ENCODE data around the gene RAET1G. TPM values are rescaled to one million over a fixed set of nuclear protein-coding genes. Genes with fewer than 3 reads are reported as not detected.
"Not testable (repeated sequence)": the region's sequence is repeated elsewhere in the genome, so short reads cannot be mapped to it uniquely, and the experiment has no call there.

RAET1G gene
- total RNA-seq, 1 donor from 2014 or later: 0.22 TPM

DNA sequence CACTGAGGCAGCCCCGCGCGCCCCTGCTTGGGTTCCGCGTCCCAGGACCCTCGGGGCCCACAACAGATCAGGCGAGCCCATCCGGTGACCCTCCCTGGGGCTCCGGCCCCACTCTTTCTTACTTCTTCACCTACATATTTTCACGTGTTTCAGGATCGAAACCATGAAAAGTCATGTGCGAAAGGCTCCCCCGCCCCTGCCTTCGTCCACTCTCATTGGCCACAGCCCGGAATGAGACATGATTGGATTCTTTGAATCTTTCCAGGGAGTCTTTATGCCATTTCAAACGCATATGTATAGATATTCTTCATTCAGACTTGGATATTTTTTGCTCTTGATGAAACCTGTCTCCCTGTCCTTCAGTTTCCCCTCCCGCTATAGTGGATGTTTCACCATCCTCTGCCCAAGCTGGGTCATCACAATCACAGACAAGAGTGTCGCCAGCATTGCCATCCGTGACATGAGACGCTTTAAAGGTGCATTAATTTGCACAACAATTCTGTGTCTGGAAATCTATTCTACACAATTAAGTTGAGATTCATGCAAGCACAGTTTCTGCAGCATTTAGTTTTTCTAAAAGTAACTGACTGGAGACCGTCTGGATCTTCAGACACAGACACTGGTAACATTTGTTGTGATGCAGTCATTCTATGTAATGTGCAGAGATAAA is 32.2 kb upstream of the RAET1G start:
- intact Hi-C loops (cut with DNase I); ATAC-seq; DNase-seq (ENCODE audit: missing footprints): not testable (repeated sequence)

DNA sequence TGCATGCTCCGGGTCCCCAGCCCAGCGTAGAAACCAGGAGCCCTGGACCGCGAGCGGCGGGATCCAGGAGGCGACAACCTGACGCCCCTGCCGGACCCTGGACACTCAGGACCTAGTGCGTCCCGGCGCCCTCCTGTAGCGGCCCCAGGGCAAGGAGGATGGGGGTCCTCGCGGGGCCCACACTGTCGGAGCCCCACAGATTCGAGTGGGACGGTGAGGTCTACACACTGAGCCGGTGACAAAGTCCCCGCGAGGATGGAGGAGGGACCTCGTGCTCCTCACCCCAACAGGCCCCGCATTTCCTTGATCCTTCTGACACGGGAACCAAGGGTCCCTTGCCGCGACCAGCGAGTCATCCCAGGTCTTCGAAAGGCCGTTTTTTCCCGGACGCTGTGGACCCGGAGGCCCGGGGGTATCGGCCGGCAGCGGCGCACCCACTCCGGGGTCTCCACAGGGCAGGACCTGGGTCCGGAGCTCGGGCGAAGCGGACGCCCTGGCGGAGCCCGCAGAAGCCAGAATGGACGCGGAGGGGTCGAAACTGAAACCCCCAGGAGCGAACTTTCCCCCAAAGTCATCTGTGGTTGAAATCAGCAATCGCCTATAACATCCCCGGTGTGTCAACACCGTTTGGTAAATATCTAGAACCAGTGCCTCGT is 31.5 kb upstream of the RAET1G start:
- DNase-seq (ENCODE audit: missing footprints); ATAC-seq; intact Hi-C loops (cut with DNase I): not testable (repeated sequence)

DNA sequence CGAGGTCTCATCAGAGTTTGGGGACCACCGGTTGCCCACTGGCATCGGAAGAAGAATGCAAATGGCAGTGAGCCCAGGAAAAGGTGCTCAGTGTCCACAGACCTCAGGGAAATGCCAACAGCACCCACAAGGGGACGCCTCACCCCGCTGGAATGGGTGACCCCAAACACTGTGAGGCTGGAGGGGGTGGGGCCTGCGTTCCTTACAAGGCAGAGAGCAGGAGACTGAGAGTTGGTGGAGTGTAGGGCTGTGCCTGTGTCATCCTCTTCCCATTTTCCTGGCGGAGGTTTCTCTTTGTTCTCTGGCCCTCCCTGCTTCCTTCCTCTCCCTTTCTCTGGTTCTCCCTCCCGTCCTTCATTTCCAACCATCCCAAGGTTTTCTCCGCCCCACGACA is 31.0 kb upstream of the RAET1G start:
- ATAC-seq; intact Hi-C loops (cut with DNase I): not testable (repeated sequence)

DNA sequence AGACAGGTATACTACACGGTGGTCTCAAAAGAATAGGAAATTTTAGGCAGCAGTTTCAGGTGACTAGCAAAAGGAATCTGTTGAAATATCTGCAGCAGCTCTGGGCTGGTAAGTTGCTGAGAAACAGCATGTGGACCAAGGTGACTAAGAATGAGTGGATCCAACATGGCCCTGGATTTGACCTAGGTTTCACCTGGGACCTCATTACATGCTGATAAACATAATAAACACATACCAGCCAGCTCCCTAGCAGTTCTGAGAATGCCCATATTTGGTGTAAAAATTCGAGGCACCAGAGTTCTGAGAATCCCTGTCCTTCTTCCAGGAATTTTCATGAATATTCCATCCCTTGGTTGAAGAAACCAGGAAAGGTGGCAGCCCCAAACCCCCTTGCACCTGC is 30.5 kb upstream of the RAET1G start:
- intact Hi-C loops (cut with DNase I); ATAC-seq; DNase-seq (ENCODE audit: missing footprints): not testable (repeated sequence)

More for the DNA sequence above, 31.0 kb upstream of the RAET1G start:
- DNase-seq (ENCODE audit: missing footprints): not testable (repeated sequence)

DNA sequence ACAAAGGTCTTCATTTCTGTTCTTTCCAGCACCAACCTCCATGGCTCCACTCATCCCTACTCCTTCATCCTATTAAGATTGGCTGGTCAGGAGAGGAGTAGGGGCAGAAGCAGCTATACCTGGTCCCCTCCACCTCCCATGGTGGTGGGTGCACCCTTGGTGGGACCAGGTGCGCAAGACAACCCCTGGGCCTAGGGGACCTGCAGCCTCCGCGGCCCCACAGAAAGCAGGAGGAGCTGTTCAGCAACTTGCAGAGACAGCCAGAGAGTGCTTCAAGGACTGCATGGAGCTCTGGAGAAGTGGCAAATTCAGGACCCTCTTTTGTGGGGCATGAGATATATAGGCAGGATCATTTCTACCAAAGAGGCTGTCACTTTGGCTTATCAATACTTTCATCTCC is 28.7 kb upstream of the RAET1G start:
- intact Hi-C loops (cut with DNase I): no loop called here
- DNase-seq (ENCODE audit: missing footprints) (no peak), ATAC-seq (no peak)

DNA sequence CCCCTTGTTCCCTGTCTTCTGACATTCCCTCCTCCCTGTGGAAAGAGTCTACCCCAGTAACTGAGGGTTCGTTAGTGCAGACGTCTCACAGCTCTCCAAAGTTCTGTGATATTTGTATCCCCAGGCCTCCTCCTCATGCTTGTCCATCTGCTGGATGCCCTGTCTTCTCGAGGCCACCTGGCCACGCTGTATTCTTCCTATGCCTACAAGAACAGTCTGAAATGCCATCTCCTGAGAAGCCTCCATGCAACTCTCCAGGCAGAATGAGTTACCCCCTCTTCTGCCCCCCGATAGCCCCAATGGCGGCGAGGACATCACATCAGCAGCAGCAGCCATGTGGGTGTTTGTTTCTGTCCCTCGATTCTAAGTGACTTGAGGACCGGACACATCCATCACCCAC is 28.2 kb upstream of the RAET1G start:
- no peak for DNase-seq (ENCODE audit: missing footprints)
- no peak for ATAC-seq
- intact Hi-C loops (cut with DNase I): no loop called here

DNA sequence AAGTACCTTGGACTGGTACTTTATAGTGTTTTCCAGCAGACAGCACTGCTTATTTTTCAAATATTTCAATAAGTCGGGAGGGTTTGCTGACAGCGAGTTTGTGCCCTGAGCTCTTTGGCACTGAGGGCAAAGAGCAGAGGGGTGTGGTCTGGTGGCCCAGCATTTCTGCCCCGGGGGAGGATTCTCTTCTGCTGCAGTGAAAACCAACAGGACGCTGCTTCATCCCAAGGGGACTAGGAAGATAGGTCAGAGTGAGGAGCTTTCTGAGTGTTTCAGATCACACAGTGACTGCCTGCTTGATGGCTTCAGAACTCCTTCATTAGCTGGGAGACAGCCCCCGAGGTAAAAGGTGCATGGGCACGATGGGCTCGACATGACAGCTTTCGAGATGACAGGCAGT is 27.5 kb upstream of the RAET1G start:
- no peak for DNase-seq (ENCODE audit: missing footprints)

DNA sequence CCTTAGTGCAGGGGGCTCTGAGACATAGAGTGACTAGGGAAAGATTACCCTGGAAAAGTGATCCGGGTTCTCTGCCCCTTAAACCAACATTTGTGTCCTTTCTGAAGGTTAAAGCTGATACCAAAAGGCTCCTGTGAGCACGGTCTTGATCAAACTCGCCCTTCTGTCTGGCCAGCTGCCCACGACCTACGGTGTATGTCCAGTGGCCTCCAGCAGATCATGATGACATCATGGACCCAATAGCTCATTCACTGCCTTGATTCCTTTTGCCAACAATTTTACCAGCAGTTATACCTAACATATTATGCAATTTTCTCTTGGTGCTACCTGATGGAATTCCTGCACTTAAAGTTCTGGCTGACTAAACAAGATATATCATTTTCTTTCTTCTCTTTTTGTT is 25.7 kb upstream of the RAET1G start:
- ATAC-seq (no peak), DNase-seq (ENCODE audit: missing footprints) (no peak)
- intact Hi-C loops (cut with DNase I): no loop called here

More for the DNA sequence above, 27.5 kb upstream of the RAET1G start:
- ATAC-seq: no peak
- intact Hi-C loops (cut with DNase I): no loop called here

DNA sequence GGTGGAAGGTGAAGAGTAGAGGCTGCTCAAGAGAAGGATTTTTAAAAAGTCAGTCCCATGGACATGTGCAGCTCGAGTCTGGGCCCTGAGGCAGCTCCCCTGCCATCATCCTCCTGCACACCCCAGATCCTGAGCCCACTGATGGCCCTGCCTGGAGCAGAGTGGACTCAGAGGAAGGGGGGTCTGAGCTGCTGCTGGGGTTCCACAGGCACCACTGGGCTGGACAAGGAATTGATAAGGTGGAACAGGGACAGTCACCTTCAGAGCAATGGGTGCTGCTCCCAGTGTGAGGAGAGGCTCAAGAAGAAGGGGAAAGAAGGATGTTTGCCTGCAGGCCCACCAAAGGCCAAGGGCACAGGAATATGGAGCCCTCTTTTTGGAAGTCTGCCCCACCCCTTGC is 25.1 kb upstream of the RAET1G start:
- no peak for DNase-seq (ENCODE audit: missing footprints)
- intact Hi-C loops (cut with DNase I): no loop called here
- no peak for ATAC-seq

DNA sequence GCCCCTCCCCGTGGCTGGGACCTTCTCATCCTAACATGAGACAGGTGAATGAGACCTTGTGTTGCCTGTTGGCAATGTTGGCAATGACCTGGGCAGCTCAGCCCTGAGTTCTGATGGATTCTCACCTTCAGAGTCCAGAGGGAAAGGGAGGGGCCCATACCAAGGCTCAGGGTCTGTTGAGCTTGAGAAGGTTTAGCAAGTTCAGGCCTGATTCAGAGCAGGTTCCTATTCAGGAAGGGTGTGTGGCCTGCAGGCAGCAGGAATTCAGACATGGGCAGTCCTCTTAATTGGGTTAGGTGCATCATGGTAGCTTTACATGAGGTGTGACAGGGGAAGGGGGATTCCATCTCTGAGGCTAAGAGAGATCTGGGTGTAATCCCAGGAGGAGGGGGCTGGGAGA is 24.6 kb upstream of the RAET1G start:
- ATAC-seq; intact Hi-C loops (cut with DNase I); DNase-seq (ENCODE audit: missing footprints): not testable (repeated sequence)

DNA sequence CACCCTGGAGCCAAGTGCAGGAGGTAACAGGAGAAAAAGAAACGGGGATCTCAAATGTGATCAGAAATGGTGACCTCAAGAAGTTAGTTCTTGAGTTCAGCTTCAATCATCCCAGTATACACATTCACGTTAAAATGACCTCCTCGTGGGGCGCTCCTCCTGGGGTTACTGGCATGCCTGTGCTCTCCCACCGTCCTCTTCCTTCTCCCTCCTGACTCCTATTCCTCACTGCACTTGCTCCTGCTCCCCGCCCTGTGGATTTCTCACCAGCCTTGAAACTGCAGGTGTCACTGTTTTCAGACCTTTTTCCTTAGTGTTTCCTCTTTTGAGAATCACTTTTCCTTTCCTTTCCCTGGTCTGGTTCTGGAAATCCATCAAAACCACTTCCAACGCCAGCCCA is 23.7 kb upstream of the RAET1G start:
- ATAC-seq; DNase-seq (ENCODE audit: missing footprints); intact Hi-C loops (cut with DNase I): not testable (repeated sequence)

DNA sequence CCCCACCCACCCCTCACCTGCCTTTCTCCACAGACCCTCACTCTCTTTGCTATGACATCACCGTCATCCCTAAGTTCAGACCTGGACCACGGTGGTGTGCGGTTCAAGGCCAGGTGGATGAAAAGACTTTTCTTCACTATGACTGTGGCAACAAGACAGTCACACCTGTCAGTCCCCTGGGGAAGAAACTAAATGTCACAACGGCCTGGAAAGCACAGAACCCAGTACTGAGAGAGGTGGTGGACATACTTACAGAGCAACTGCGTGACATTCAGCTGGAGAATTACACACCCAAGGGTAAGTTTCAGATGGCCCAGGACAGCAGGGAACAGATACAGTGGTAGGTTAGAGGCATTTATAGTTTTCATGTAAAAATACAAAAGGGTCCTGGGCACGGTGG is 22.4 kb upstream of the RAET1G start:
- intact Hi-C loops (cut with DNase I); ATAC-seq; DNase-seq (ENCODE audit: missing footprints): not testable (repeated sequence)

DNA sequence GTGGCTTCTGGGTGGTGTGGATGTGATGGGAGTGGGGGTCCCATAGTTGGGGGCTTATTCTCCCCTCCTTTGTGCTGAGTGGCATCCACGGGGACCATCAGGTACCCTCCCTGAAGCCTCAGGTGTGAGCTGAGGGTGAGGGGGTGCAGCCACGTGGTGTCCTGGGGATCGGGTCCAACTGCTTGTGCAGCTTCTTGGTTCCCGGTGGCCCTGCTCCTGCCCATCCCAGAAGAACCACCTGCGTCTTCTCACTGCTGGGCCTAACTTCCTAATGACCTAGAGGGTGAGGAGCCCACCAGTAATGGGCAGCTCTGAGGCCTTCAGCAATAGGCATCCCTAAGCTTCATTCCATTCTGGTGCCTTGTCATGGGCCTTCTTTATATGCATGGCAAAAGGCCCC is 20.4 kb upstream of the RAET1G start:
- ATAC-seq; intact Hi-C loops (cut with DNase I); DNase-seq (ENCODE audit: missing footprints): not testable (repeated sequence)

DNA sequence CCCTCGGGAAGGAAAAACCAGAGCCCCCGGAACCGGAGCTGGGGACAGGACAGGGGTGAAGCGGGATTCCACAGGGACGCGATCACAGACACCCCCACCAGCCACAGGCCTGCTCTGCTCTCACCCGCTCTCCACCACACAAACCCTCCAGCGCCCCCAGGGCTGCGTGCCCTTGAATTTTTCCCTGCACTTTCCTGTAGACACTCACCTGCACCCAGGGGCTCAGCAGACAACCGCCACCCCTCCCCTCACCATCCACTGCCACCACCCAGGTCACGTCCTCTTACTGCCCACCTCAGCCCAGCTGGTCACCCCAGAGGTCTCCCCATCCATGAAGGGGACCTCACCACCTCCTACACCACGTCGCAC is 19.5 kb upstream of the RAET1G start:
- ATAC-seq (no peak), DNase-seq (ENCODE audit: missing footprints) (no peak)

DNA sequence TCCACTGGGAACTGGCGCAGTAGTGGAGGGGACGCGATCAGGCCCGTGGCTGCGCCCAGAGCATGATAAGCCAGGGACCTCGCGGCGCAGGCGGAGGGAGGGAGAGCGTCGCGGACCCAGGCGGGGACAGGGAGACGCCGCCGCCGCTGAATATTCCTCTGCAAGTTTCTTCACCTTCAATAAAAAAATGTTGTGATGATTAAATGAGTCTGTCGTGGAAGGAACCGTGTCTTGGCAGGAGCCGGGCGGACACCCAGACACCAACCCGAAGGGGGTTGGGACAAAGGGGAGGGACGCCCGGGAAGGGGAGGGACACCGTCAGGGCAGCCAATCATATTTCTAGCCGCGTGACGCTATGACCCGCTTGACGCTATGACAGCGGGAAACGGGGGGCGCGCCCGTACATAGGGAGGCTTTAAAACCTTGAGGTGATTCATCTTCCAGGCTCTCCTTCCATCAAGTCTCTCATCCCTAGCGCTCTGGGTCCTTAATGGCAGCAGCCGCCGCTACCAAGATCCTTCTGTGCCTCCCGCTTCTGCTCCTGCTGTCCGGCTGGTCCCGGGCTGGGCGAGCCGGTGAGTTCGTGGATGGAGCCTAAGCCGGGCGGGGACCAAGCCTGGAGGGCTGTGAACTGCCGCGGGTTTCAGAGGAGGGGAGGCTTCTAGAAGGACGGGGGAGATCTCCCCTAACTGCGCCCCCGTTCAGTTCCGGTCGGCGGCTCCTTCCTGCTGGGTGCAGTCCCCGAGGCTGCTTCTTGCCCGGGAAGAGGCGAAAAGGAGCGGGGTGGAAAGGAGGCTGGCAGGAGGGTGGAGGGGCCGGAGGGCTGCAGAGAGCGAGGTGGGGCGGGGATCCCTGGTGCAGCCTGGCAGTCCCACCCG is 18.9 kb upstream of the RAET1G start, which contains the start of gene ULBP2:
TSS of gene ULBP2 (plus strand) at position 432 of the 878 bp plus-strand sequence. CDS start at position 491, 59 bp downstream.
- peak; percentile 89 for DNase-seq (ENCODE audit: missing footprints)
- ATAC-seq: peak; percentile 93
- intact Hi-C loops (cut with DNase I): no loop called here

More for the DNA sequence above, 19.5 kb upstream of the RAET1G start:
- intact Hi-C loops (cut with DNase I): no loop called here

DNA sequence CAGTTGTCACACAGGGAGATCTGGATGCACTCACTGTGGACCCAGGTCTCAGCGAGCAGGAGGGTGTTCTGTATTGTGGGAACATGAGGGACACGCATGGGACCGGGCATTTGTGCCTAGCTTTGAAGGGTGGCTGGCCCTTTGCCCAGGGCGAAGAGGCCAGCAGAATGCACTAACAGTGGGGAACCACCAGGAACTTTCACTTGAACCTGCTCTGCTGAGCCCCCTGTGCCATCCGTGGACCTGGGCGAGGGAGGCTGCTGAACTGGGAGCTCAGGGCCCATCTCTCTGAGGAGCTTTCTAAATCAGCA is 17.7 kb upstream of the RAET1G start:
- DNase-seq (ENCODE audit: missing footprints): no peak
- intact Hi-C loops (cut with DNase I): no loop called here
- ATAC-seq: no peak

DNA sequence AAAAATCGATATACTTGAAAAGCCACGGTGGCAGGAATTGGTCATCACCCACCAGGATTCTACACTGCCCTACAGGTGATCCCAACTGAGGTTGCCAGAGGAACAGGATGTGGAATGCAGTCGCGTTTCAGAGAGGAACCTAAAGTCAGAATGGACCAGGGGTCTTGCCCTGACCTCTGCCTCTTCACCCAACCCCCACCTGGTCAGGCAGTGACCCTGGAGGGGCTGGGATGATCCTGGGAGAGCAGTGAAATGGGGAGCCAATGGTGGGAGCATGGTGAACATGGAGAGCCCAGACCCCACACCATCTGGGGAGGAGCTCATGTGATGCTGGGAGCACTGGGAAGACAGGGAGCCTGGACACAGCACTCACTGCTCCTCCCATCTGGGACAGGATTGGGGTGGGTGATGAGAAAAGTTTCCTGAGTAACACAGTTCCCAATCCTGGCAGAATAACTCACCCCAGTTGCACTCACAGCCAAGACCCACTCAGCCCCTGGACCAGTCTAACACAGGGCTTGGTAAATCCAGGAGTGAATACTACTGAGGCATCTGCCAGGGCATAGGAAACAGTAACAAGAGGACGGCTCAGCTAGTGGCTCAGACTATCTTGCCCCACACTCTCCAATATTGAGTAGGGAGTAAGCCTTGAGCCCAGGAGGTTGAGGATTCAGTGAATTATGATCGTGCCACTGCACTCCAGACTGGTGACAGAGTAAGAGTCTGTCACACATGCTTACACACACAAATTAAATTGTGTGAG is 17.2 kb upstream of the RAET1G start:
- DNase-seq (ENCODE audit: missing footprints): no peak
- intact Hi-C loops (cut with DNase I): loop anchor here (10.0 kb wide), 1 partner anchor 455 kb away; no protein-coding TSS in a partner anchor
- ATAC-seq: no peak

DNA sequence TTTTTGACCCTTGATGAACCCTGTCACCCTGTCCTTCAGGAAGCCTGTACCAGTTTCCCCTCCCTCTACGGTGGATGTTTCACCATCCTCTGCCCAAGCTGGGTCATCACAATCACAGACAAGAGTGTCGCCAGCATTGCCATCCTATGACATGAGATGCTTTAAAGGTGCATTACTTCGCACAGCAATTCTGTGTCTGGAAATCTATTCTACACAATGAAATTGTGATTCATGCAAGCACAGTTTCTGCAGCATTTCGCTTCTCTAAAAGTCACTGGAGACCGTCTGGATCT is 16.4 kb upstream of the RAET1G start:
- ATAC-seq (no peak), DNase-seq (ENCODE audit: missing footprints) (no peak)
- intact Hi-C loops (cut with DNase I): loop anchor here (10.0 kb wide), 1 partner anchor 455 kb away; no protein-coding TSS in a partner anchor
